HEK293T (cell line): ENCODE measurements around the gene TSGA10IP.

Experiments used
- ARNT ChIP-seq: fragments of 450-650 bp; IDR thresholded peaks from 2 replicates; pipeline ENCODE4 v1.6.1; 2017; ENCODE audit warnings: mild to moderate bottlenecking
- FOXK2 ChIP-seq: fragments of 450-650 bp; IDR thresholded peaks from 2 replicates; pipeline ENCODE4 v1.6.1; 2016; ENCODE audit warnings: mild to moderate bottlenecking
- L3MBTL2 ChIP-seq: fragments of 450-650 bp; conservative IDR thresholded peaks from 2 replicates; pipeline ENCODE4 v1.6.1; 2016; ENCODE audit warnings: mild to moderate bottlenecking
- NFRKB ChIP-seq: fragments of 450-650 bp; IDR thresholded peaks from 2 replicates; pipeline ENCODE4 v1.6.1; 2016; ENCODE audit warnings: mild to moderate bottlenecking, moderate library complexity
- SP1 ChIP-seq: fragments of 450-650 bp; IDR thresholded peaks from 2 replicates; pipeline ENCODE4 v1.6.1; 2017
- SUZ12 ChIP-seq: fragments of 450-650 bp; IDR thresholded peaks from 2 replicates; pipeline ENCODE4 v1.6.1; 2016; ENCODE audit warnings: mild to moderate bottlenecking

DNA sequence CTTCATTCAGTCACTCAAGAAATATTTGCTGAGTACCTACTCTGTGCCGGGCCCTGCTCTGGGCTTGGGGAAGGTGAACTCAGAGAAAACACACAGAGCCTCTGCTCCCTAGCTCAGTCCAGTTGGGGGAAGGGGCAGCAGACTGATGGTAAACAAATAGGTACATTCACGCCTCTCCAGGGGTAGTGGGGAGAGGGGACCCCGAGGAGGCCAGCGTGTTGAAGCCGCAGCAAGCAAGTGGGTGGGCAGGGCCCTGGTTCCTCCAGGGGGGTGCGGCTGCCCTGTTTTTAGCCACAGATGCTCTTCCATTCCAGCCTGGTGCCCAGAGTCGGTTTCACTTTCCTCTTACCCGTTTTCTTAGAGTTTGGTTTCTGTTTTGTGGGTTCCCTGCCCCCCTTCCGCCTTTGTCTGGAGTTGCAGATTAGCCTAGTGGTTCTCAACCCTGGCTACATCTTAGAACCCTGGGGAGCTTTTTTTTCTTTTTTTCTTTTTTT, 17.3 kb upstream of the TSGA10IP start:
- TF ChIP-seq FOXK2 (no peak), ARNT (no peak), L3MBTL2 (no peak), NFRKB (no peak), SP1 (no peak), SUZ12 (no peak)
